ENCODE results near the gene ZER1.
"Not testable (repeated sequence)": the region's sequence is repeated elsewhere in the genome, so short reads cannot be mapped to it uniquely, and the experiment has no call there.

ZER1 gene

DNA sequence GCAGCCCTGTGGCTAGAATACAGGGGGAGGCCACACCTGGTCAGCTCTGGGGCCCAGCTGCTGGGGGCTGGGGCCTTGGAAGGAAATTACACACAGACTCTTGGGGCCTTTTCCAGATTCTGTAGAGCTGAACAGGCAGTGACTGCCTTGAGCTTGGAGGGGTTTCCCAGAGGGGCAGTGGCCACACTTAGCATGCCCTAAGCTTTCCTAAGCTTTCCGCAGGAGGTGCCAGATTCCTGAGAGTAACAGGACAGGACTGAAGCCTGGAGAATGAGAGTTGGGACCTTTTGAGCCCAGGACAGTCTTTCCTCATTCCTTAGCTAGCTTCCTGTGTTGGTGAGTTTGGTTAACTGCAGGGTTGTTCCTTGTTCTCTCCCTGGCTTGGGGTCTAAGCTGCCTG, 16.7 kb upstream of the ZER1 start:
- no peak for DNase-seq (ENCODE audit: extremely low read depth in 1 of 2, low read depth in 1 of 2)

DNA sequence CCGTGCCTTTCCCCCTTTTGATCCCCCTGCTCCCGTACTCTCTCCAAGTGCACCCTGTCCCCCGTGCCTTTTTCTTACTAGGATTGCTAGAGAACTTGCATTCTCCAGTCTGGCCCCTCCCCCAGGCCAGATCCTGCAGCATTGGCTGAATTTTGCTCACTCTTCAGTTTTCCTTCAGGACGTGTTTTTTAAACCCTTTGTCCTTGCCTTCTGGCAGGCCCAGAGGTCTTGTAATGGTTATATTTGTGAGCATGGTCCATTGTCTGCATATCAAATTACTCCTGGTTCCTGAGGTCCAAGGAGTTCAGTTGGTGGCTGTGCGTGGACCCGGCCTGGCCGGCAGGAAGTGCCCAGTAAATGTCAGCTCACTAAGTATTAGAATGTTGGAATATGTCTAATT, 15.9 kb upstream of the ZER1 start:
- DNase-seq (ENCODE audit: extremely low read depth in 1 of 2, low read depth in 1 of 2): no peak

DNA sequence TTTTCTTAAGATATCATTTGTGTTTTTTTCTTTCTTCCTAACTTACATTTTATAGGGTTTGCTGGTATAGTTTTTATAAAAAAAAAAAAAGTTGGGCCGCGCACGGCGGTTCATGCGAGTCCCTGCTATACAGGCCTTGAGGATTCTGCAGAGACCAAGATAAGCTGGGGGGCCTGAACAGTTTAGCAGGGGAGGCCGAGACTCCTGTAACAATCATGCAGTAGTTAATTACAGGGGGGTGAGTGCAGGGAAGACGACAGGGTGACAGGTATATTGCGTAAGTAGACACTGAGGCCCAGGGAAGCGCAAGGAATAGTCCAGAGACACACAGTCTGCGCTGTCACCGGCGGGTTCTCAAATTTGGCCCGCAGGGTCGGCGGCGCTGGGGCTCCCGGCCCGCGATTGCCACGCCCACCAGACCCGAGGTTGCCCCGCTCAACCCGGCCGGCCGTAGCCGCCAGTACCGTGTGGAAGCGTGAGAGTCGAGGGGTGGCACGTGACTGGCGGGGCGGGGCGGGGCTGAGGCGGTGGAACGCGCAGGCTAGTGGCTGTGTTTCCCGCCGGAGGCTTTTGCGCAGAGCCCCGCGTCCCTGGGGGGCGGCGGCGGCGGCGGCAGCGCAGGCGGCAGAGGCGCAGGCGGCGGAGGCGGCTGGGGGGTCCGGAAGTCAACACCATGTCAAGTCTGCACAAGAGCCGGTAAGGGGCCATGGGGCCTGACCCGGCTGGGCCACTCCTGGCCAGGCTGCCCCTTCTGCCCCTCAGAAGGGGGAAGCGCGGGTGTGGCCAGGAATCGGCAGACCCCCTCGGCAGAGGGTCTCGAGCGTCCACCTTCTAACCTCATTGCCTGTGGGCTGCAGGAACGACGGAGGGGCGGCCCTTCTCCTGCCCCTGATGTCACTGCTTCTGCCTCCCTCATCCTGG, 15.2 kb upstream of the ZER1 start, which contains the start of gene TBC1D13:
TBC1D13 (plus strand) TSS at position 573 of the 921 bp plus-strand sequence; CDS start at position 674, 101 bp downstream.
- peak; percentile 81 to 85 for DNase-seq (ENCODE audit: extremely low read depth in 1 of 2, low read depth in 1 of 2)

DNA sequence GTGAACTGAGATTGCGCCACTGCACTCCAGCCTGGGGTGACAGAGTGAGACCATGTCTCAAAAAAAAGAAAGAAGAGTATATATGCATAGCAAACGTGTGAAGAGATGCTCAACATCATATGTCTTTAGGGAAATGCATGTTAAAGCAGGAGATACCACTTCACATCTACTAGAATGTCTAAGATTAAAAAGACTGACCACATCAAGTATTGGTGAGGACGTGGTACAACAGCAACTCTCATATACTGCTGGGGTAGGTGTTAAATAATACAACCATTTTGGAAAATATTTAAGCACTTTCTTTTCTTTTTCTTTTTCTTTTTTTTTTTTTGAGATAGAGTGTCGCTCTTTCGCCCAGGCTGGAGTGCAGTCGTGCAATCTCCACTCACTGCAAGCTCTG, 13.7 kb upstream of the ZER1 start:
- DNase-seq (ENCODE audit: extremely low read depth in 1 of 2, low read depth in 1 of 2): no peak

DNA sequence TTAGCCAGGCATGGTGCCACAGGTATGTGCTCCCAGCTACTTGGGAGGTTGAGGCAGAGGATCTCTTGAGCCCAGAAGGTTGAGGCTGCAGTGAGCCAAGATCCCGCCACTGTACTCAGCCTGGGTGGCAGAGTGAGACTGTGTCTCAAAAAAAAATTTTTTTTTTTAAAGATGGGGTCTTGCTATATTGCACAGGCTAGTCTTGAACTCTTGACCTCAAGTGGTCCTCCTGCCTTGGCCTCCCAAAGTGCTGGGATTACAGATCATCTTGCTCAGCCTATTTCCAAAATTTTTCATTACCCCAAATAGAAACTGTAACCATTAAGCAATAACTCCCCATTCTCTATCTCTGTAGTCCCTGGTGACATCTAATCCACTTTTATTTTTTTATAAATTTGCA, 10.9 kb upstream of the ZER1 start:
- no peak for DNase-seq (ENCODE audit: extremely low read depth in 1 of 2, low read depth in 1 of 2)

DNA sequence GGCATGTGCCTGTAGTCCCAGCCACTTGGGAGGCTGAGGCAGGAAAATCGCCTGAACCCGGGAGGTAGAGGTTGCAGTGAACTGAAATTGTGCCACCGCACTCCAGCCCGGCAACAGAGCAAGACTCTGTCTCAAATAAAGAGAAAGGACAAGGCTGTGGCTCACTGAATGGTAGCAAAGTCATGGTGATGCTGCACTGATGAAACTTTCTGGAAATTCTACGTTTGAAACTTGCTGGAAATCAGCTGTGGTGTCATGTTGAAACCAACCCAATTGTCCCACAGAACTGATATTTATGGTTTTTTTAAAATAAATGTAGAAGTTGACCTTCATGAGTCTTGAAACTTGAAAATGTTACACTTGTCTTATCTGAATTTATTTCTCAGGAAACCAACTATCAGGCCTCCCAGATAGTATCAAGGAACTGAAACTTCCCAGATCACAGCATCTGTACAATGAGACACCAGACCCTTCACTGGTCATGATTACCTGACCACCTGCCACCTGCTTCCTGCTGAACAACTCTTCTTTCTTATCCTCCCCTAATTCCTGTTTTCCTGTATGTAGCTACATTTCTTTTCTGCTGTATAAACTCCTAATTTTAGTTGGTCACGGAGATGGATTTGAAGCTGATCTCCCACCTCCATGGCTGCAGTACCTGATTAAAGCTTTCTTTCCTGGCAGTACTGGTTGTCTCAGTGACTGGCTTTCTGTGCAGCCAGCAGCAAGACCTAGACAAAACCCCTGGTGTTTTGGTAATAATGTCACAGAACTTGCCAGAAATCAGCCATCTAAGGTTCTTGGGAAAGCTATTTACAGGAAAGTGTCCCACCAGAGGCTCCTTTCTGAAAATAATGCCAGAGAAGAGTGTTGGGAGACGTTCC, 9.7 kb upstream of the ZER1 start:
- DNase-seq (ENCODE audit: extremely low read depth in 1 of 2, low read depth in 1 of 2): no peak

DNA sequence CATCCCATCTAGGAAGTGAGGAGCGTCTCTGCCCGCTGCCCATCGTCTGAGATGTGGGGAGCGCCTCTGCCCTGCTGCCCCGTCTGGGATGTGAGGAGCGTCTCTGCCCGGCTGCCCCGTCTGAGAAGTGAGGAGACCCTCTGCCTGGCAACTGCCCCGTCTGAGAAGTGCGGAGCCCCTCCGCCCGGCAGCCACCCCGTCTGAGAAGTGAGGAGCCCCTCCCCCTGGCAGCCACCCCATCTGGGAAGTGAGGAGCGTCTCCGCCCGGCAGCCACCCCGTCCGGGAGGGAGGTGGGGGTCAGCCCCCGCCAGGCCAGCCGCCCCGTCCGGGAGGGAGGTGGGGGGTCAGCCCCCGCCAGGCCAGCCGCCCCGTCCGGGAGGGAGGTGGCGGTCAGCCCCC, 8.4 kb upstream of the ZER1 start:
- DNase-seq (ENCODE audit: extremely low read depth in 1 of 2, low read depth in 1 of 2): not testable (repeated sequence)

DNA sequence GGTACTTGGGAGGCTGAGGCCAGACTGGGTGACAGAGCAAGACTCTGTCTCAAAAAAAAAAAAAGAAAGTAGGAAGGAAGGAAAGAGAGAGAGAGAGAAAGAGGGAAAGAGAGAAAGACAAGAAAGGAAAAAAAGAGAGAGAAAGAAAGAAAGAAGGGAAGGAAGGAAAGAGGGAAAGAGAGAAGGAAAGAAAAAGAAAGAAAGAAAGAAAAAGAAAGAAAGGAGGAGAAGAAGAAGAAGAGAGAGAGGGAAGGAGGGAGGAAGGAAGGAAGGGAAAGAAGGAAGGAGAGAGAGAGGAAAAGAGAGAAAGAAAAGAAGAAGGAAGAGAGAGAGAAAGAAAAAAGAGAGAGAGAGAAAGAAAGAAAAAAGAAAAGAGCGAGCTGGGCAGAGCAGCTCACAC, 3.1 kb upstream of the ZER1 start:
- no peak for DNase-seq (ENCODE audit: extremely low read depth in 1 of 2, low read depth in 1 of 2)

DNA sequence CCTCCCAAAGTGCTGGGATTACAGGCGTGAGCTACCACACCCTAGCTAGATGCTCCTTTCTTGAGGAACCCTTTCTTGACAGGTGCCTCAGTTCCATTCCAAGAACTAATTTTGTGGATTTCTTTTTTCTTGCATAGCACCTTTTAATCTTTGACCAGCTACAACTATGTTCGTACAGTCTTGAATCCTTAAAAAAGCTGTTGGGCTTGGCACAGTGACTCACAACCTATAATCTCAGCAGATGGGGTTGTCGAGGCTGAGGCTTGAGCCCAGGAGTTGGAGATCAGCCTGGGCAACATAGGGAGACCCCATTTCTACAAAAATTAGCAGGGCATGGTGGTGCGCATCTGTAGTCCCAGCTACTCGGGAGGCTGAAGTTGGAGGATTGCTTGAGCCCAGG, 1.3 kb upstream of the ZER1 start:
- DNase-seq (ENCODE audit: extremely low read depth in 1 of 2, low read depth in 1 of 2): no peak

DNA sequence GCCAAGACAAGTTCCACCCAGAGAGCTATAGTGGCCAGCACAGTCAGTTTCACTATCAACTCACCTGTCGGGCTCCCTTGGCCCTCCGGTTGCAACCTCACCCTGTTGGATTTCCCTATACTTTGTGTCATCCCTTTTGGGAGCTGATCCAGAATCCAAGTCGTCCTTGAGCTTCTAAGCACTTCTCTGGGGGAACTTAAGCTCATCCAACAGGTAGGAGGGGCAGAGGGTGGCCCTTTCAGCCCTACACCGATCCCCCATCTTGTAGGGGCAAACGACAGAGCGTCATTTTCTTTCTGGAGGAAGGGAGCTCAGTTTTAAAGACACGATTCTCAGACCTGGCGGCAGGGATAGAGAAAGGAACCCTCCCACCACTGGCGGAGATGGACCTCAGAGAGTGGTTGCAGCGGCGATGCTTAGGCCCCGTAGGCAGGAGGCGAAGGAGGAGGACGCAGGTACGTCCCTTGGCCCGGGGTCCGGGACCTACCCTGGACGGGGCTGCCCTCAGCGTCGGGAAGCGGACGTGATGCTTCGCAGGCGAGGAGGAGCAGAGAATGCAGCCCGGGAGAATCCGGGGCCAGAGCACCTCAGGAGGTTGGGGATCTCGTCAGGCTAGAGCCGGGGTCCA, 519 bp downstream of the ZER1 start:
- DNase-seq (ENCODE audit: extremely low read depth in 1 of 2, low read depth in 1 of 2): no peak

DNA sequence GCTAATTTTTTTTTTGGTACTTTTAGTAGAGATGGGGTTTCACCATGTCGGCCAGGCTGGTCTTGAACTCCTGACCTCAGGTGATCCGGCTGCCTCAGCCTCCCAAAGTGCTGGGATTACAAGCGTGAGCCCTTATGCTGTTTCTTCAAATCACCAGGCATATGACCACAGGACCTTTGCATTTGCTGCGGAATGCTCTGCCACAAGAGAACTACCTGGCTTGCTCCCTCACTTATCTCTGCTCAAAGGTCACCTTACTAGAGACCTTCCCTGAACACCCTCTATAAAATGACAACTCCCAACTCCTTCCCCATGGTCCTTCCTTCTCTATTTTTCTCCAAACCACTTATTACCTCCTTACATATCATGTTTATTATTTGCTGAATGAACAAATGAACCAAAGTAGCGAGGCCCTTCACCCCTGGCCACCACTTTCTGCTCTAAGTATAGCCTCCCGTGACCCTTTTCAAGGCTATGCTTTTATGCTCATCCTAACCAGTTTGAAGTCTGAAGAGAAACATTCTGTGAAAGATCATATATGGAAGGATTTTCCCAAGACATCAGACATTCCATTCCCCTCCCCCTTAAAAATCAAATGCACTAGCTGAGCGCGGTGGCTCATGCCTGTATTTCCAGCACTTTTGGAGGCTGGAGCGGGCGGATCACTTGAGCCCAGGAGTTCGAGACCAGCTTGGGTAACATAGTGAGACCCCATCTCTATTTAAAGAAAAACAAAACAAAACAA, 1.3 kb downstream of the ZER1 start:
- no peak for DNase-seq (ENCODE audit: extremely low read depth in 1 of 2, low read depth in 1 of 2)

DNA sequence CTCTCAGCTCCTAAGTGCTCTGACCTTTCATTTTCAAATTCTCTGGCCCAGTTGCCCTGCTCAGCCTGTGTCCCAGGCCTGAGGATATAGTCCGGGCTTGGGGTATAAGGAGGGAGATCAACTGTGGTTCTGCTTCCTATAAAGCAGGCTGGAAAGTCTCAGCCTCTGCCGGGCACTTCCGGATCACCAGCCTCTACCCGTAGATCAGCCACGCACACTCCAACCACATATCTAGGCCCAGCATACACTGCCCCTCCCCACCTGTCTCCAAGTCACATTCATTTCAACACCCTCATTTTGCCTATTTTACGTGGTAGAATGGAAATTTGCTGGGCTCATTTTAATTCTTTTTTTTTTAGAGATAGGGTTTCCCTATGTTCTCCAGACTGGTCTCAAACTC, 3.1 kb downstream of the ZER1 start:
- DNase-seq (ENCODE audit: extremely low read depth in 1 of 2, low read depth in 1 of 2): no peak

DNA sequence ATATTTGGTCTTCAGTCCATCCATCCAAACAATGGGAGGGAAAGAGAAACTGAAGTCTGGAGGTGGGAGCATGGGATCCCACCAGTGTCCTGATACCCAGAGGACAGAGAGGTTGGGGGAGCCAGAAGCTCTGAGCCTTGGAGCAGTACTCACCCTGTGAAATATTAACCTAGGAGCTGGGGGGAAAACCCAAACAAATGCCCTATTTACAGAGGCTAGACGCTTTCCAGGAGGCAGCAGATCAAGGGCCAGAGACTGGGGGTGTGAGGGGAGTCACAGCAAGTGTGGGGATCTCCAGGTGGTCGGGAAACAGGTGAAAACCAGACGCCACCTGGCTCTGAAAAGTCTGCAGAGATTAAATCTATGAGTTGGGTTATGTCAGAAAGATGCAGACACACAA, 6.2 kb downstream of the ZER1 start:
- DNase-seq (ENCODE audit: extremely low read depth in 1 of 2, low read depth in 1 of 2): no peak

DNA sequence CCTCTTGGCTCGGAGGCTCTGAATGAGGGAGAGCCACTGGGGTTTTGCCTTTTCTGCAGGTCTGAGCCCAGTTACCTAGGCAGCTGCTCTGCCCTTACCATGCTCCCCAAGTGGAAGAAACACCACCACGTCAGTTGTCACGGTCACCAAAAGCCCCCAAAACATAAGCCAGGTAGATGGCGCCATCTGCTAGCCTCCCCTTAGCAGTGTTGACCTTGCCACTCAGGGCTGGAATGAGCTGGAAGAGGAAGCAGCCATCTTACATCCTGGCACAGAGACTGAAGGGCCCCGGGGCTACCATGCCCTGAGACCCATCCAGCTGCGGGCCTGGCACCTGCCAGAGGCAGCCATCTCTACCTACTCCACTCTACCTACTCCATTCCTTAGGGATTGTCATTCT, 7.4 kb downstream of the ZER1 start:
- DNase-seq (ENCODE audit: extremely low read depth in 1 of 2, low read depth in 1 of 2): no peak

DNA sequence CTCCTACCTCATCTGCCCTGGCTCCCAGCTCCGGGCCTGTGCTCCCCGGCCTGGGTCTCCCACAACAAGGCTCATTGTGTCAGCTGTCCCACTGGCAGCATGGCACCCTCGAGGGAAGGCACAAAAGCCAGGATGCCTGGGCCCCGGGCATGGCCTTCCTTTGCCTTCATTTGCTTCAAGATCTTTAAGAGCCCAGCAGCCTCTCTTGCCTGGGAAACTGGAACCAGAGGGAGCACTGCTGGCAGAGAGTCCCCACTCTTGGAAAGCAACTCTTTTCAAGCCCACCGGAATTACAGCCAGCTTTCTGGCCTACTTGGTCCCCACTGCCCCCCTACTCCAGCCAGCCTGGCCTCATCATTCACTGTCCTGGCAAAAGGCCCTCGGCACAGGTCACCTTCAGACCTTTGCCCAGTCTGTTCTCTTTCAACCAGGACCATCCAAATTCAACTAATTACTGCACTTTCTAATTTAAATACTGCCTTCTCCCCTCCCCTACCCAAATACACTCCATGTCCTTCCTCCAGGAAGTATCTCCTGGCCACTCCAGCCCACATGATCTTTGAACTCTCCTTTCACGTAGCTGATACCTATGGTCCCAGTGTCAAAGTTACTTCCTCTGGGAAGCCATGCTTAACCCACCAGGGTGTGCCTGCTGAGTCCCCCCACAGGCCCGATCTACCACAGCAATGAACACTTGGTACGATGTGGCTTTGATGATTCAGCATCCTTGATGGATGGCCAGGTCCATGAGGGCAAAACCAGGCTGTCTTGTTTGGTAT, 8.9 kb downstream of the ZER1 start:
- no peak for DNase-seq (ENCODE audit: extremely low read depth in 1 of 2, low read depth in 1 of 2)

DNA sequence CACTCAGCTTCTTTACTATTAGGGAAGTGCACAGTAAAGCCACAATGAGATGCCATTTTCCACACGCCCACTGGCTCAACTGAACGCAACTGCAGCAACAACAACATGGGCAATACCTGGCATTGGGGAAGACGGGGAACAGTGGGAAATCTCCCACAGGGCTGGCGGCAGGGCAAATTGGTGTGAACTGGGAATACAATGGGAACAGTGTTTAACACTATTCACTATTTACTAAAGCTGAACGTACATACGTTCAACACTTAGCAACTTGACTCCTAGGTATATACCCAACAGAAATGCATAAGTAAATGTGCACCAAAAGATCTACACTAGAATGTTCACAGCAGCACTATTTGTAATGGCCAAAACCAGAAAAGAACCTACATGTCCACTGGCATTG, 14.1 kb downstream of the ZER1 start:
- no peak for DNase-seq (ENCODE audit: extremely low read depth in 1 of 2, low read depth in 1 of 2)

DNA sequence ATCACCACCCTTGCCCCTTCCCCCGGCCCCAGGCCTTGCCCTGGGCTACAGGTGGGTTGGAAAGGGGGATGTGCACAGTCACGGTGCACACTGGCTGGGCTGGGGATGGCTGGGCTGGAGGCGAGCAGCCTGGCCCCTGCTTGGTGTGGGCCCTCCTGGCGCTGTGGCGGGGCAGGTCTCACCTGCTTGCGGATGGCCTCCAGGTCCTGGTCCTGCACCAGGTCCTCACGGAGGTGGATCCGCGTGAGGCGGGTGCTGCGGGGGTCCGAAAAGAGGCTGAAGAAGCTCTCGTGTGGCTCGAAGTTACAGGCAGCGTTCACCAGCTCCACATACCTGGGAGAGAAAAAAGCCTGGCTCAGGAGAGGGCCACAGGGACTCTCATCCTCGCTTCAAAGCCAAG, 18.1 kb downstream of the ZER1 start:
- no peak for DNase-seq (ENCODE audit: extremely low read depth in 1 of 2, low read depth in 1 of 2)

DNA sequence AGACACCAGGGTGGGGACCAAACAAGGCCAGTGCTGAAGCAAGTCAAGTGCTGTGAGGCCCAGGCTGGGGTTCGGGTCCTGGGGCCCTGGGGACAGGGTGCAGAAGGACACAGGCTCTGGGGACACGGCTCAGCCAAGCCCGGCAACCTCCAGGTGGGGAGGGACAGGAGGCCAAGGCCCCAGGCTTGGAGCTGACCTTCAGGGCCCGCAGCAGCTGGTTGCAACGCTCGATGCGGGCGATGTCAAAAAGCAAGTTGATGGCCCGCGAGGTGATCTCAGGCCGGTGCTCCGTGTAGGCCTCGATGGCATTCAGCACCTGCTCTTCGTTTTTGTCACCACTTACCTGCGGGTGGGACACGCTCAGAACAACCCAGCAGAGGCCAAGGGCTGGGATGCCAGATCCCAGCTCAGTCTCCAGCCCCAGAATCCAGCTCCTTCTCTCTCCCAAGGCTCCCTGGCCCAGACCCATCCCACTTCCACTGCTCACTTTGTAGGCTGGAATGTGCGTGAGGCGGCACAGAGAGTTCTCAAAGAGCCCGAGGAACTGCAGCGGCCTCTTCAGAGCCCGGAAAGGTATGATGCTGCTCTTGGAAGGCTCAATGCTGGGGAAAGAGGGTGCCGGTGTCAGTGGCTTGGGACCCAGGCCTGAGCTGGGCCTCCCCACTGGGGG, 20.7 kb downstream of the ZER1 start:
- DNase-seq (ENCODE audit: extremely low read depth in 1 of 2, low read depth in 1 of 2): no peak

DNA sequence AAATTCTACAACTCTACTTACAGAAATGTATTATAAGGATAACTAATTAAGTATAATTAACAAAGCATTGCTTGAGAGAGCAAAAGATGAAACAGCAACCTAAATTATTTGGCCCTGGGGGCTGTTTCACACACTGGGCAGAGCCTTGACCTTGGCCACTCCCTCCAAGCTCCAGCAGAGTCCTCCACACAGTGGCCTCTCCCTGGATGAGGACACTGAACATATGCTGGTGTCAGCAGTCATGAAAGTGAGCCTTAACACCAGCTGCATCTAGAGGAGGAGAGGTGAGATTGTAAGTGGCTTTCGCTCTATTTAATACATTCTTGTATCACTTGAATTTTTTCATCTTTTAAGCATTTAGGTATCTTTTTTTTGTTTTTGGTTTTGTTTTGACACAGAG, 24.5 kb downstream of the ZER1 start:
- DNase-seq (ENCODE audit: extremely low read depth in 1 of 2, low read depth in 1 of 2): no peak

All from stimulated activated CD8-positive, alpha-beta memory T cell treated with anti-CD3 and anti-CD28 coated beads, Interleukin-7, amount 100 ng/mL, for 48 hours (primary cell).